Astrocyte (in vitro differentiated cells and primary cell): ENCODE data around the gene PCTP.

Source experiments
- CTCF ChIP-seq: IDR thresholded peaks from 2 replicates; pipeline ENCODE4 v1.5.1; 2011; ENCODE audit warnings: low read depth, mild to moderate bottlenecking, inconsistent platforms, low read length, moderate library complexity; ENCODE audit not compliant: insufficient read depth
- EZH2 ChIP-seq: IDR thresholded peaks from 2 replicates; pipeline ENCODE4 v1.6.1; 2012; ENCODE audit warnings: mild to moderate bottlenecking, low read length, inconsistent platforms; ENCODE audit not compliant: insufficient read depth

GRCh38 chr17:55765472-55765871, 14.6 kb downstream of the PCTP start:
- TF ChIP-seq CTCF (no peak), EZH2 (no peak)
